GM21723 (cell line): ENCODE measurements around the gene SPOCK3.

Experiments
- ATAC-seq: cut with Tn5 transposase; IDR thresholded peaks from one replicate; pipeline ENCODE4 v1.9.1; 2021; ENCODE audit warnings: mild to moderate bottlenecking, moderate library complexity; ENCODE audit not compliant: unreplicated experiment

Gene SPOCK3

DNA sequence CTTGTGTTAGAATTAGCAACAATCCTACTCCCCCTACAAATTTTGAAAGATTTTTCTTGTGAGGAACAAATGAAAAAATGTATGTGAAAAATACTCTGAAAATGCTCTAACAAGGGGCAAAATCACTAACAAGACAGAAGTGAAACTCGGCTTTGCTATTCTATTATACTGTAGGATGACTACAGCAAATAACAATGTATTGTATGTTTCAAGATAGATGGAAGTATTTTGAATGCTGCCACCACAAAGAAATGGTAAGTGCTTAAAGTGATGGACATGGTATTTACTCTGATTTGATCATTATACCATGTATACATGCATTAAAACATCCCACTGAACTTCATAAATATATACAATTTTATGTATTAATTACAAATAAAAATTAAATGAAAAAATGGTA, 192.8 kb downstream of the SPOCK3 start:
- no peak for ATAC-seq

DNA sequence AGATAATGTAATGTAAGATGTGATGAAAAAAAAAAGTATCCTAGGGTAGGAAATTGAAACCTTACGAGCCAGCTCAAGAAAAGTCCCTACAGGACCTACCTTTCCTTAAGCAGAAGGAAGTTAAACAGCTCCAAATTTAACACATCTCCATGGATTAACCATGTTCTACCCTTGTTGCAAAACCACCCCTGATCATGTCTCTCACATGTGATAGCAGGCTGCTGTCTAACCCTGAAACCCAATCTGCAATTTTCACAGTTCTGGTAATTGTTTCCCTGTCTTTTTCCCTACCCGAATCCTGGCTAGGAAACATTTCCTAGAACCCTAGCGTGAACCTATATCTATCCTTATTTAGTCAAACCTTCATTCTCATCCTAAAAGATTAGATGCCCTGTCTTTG, 198.9 kb downstream of the SPOCK3 start:
- ATAC-seq: no peak

GRCh38 chr4:167034983-167035382, 199.3 kb downstream of the SPOCK3 start:
- no peak for ATAC-seq

- ATAC-seq: no peak
Observed at GRCh38 chr4:167032871-167033270, 201.4 kb downstream of the SPOCK3 start.

- no peak for ATAC-seq
Observed at GRCh38 chr4:167031534-167032156, 202.6 kb downstream of the SPOCK3 start.

DNA sequence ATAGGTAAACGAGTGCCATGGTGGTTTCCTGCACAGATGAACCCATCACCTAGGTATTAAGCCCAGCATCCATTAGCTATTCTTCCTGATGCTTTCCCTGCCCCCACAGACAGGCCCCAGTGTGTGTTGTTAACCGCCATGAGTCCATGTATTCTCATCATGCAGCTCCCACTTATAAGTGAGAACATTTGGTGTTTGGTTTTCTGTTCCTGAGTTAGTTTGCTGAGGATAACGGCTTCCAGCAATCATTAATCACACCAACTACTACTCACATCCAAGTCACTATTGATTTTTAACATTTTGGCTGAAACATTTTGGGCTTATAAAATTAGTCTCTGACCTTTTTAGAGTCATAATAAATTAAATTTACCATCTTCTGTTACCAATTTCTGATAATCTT, 205.3 kb downstream of the SPOCK3 start:
- no peak for ATAC-seq

DNA sequence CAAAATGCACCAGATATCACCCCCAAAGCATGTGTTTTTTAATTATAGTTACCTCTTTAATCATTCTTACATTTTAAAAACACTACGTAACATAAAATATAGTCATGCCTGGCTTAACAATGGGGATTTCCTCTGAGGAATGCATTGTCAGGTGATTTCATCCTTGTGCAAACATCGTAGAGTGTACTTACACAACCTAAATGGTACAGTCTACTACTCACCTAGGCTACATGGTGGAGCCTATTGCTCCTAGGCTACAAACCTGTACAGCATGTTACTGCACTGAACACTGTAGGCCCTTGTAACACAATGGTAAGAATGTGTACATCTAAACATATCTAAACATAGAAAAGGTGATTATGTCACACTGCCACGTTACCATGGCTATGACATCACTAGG, 208.6 kb downstream of the SPOCK3 start:
- no peak for ATAC-seq

- no peak for ATAC-seq
Observed at GRCh38 chr4:167023364-167023925, 210.8 kb downstream of the SPOCK3 start.

DNA sequence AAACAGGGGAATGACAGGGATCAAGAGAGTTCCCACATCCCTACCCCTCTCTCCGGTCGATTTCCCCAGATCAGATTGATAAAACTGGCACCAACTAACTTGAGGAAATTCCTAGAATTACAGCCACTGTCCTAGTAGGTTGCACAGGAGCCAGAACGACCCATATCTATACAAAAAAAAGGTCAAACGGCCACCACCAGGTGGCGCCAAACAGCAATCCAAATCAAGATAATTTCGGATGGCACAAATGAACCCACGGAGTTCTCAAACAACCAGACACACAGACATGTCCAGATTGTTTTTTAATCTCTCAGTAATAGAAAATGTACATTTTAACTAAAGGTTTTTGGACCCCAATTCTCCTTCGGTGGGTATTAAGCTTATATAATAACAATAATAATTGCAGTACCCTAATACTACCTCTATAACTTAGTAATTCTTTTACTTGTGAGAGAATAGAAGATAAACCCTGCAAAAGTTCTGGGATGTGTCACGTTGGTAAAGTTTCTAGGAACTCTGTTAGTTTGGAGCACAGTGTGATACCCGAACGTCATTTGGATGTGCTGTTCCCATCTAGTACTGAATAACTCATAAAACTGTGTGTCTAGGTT, 212.6 kb downstream of the SPOCK3 start:
- peak; percentile 65 for ATAC-seq

DNA sequence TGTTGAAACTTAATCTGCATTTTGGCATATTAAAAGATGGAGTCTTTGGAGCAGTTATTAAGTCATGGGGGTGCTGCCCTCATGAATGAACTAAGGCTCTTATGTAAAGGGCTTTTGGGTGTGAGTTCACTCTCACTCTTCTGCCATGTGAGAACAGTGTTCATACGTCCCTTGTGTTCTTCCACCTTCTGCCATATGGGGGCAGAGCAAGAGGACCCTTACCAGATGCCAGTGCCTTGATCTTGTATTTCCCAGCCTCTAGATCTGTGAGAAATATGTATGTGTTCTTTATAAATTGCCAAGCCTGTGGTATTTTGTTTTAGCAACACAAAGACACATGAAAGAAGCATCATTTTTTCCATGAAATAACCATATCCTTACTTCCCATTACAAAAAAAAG, 213.9 kb downstream of the SPOCK3 start:
- no peak for ATAC-seq

DNA sequence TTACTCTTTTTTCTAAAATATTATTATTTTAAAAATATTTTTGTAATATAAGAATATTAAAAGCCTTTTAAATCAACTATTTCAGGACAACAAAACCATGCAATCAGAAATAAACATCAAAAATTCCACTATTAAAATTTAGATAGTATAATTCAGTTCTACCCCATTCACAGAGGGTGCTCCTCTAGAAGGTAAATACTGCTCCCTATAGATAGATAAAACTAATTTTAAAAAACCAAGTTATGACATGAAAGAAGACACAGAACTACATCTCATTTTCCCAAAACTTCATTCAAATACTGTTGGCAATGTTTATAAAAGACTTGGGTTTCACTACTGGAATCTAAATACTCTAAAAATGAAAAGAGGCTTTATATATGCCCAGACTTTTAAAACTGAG, 219.3 kb downstream of the SPOCK3 start:
- ATAC-seq: no peak

DNA sequence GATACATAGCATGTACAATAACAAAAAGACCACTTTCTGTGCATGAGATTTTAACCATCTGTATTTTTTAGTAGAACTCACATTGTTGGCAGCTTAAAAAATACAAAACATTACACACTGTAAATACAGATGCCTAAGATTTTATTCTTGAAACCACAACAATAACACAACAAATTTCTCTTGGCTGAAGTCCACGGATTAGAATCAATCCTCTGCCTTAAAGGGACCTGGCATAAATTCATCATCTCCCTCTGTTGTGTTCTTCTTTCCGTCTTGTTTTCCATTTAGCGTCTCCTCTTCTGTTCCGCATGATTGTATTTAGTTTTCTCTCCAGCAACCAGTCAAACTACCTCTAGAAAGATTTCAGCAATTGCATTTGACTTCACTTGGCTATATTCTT, 231.0 kb downstream of the SPOCK3 start:
- no peak for ATAC-seq

DNA sequence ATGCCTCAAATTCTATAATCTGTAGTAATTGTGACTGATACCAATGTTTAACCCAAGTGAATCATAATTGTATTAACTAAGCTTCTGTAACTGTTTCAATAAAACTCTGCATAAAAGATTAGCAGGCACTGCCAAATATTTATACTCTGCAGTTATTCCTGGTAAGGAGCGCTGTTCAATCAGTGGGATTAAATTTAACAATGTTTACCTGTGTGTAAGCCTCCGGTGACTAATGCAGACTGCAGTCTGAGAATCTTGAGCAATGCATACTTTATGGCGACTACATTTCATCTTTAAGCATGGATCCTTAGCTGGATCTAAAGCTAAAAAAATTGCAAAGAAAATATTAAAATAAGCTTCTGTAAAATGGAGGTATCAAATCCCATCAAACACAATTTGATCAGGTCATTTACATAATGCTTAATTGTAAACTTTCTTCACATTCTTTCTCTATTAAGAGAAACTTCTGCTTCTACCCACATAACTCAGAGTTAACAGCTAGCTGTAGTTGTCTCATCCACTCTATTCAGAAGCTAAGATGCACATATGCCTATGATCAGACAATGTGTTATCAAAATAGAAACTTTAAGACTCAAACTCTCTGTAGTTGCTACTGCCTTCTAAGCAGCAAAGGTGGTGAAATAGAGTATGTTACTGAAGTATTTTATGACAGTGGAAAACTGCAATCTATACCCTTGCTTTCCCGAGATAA, 234.0 kb downstream of the SPOCK3 start:
- ATAC-seq: no peak

- ATAC-seq: no peak
Observed at GRCh38 chr4:166996216-166996615, 238.1 kb downstream of the SPOCK3 start.

GRCh38 chr4:166994686-166995085, 239.6 kb downstream of the SPOCK3 start:
- no peak for ATAC-seq

DNA sequence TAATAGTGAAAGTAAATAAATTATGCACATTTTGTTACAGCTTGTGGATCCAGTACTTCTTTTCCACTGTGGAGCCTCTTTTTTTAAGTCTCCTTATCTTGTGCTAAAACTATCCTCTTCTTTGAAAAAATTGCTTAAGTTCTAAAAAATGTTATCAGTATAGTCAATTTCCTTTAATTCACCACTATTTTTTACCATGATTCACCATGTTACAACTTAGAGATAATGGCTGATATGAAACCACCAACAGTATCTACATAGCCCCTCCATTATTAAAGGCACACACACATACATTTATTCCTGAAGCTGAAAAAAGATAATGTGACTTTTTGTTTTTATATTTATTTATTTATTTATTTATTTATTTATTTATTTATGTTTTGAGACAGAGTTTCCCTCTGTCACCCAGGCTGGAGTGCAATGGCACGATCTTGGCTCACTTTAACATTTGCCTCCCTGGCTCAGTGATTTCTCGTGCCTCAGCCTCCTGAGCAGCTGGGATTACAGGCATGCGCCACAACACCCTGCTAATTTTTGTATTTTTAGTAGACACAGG, 243.2 kb downstream of the SPOCK3 start:
- no peak for ATAC-seq

- ATAC-seq: no peak
Observed at GRCh38 chr4:166989886-166990285, 244.4 kb downstream of the SPOCK3 start.

GRCh38 chr4:166987026-166987425, 247.3 kb downstream of the SPOCK3 start:
- ATAC-seq: no peak

DNA sequence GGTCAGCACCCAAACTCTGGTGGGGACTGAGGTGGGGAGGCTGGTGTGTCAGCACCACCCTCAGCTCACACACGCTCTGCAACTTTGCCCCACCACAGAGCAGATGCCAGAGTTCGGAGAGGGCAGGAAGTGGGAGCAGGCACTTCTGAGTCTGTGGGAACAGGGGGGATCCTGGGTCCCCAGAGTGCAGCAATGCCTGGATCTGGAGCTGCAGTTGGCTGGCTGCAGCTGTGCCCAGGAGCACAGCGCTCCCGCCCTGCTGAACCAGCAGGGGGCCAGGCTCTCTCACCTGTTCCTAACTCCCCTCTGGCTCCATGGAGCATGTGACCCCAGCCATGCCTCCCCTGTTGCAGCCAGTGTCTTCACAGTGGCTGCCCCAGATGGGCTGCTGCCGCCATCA, 252.4 kb downstream of the SPOCK3 start:
- no peak for ATAC-seq

- ATAC-seq: no peak
Observed at GRCh38 chr4:166980419-166980818, 253.9 kb downstream of the SPOCK3 start.

- no peak for ATAC-seq
Observed at GRCh38 chr4:166977596-166977995, 256.7 kb downstream of the SPOCK3 start.

GRCh38 chr4:166972071-166972470, 262.2 kb downstream of the SPOCK3 start:
- ATAC-seq: no peak
